Epithelial cell of proximal tubule (primary cell): ENCODE data around the gene B4GALT5. TPM values are rescaled to one million over a fixed set of nuclear protein-coding genes. Genes with fewer than 3 reads are reported as not detected.

Source experiments
- DNase-seq: peaks from one replicate; pipeline ENCODE4 v3.0.0-alpha.2; 2011; ENCODE audit warnings: low read depth
- H3K4me3 ChIP-seq: 2 replicates; pipeline ENCODE4 v1.5.1; 2011; ENCODE audit warnings: low read depth, mild to moderate bottlenecking, low read length
- total RNA-seq: library from RNA; depleted of rRNA; stranded (reverse); fragments of >200 nt; gene quantifications from 2 replicates; pipeline ENCODE4 v1.2.3, GENCODE V29; 2015
- TF ChIP-seq, protein P1 (sequence below): conservative IDR thresholded peaks from 2 replicates; pipeline ENCODE4 v1.5.1; 2012; ENCODE audit warnings: low read depth, mild to moderate bottlenecking, low read length

Gene B4GALT5
- total RNA-seq, 1 donor from 2014 or later: 27.4 TPM

DNA sequence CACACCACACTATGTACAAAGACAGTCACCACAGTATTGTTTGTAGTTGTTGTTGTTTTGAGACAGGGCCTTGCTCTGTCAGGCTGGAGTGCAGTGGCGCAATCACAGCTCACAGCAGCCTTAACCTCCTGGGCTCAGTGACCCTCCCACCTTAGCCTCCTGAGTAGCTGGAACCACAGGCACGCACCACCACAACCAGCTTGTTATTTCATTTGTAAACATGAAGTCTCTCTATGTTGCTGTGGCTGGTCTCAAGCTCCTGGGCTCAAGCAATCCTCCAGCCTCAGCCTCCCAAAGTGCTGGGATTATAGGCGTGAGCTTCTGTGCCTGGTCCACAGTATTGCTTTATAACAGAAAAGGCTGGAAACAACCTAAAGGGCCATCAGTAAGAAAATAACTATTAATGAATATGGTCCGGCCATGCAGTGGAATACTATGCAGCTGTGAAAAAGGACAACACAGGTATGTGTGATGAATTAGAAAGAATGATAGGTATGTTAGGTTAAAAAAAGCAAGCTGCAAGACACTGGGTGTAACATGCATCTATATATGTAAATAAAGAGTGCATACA is 115.8 kb downstream of the B4GALT5 start:
- TF ChIP-seq, protein P1, sequence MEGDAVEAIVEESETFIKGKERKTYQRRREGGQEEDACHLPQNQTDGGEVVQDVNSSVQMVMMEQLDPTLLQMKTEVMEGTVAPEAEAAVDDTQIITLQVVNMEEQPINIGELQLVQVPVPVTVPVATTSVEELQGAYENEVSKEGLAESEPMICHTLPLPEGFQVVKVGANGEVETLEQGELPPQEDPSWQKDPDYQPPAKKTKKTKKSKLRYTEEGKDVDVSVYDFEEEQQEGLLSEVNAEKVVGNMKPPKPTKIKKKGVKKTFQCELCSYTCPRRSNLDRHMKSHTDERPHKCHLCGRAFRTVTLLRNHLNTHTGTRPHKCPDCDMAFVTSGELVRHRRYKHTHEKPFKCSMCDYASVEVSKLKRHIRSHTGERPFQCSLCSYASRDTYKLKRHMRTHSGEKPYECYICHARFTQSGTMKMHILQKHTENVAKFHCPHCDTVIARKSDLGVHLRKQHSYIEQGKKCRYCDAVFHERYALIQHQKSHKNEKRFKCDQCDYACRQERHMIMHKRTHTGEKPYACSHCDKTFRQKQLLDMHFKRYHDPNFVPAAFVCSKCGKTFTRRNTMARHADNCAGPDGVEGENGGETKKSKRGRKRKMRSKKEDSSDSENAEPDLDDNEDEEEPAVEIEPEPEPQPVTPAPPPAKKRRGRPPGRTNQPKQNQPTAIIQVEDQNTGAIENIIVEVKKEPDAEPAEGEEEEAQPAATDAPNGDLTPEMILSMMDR: no peak
- no peak overlapping the region for H3K4me3 ChIP-seq
- DNase-seq: no peak

GRCh38 chr20:49595811-49596561 is 117.7 kb downstream of the B4GALT5 start:
- DNase-seq: no peak
- H3K4me3 ChIP-seq: no peak overlapping the region
- TF ChIP-seq, protein P1: no peak

- H3K4me3 ChIP-seq: no peak overlapping the region
- no peak for DNase-seq
- TF ChIP-seq, protein P1: no peak
These were observed 118.3 kb downstream of the B4GALT5 start for GRCh38 chr20:49595346-49595745.

- DNase-seq: no peak
- TF ChIP-seq, protein P1: no peak
- no peak overlapping the region for H3K4me3 ChIP-seq
These were observed 118.8 kb downstream of the B4GALT5 start for GRCh38 chr20:49594931-49595315.

- DNase-seq: no peak
- no peak overlapping the region for H3K4me3 ChIP-seq
- TF ChIP-seq, protein P1: no peak
These were observed 119.3 kb downstream of the B4GALT5 start for GRCh38 chr20:49594143-49594930.

- TF ChIP-seq, protein P1: no peak
- no peak for DNase-seq
- H3K4me3 ChIP-seq: no peak overlapping the region
These were observed 120.1 kb downstream of the B4GALT5 start for GRCh38 chr20:49593466-49594142.
